Posterior vena cava (tissue), 2 donors: Measurements from ENCODE around the gene FBN1. TPM values are rescaled to one million over a fixed set of nuclear protein-coding genes. Genes with fewer than 3 reads are reported as not detected.

Experiments used
- DNase-seq: peaks from one replicate; pipeline ENCODE4 v3.0.0-alpha.2; 2020; ENCODE audit warnings: low spot score
- intact Hi-C, 2 donors: fragments of 100-400 bp; cut with DNase I; formaldehyde crosslinking; loops; one replicate each; pipeline versions ENCODE4 v1.14.1 to v1.14.2; 2022 to 2023
- long read RNA-seq, 2 donors: library from polyadenylated mRNA; unstranded; transcript quantifications; one replicate each; pipeline ENCODE4 v2.0.0, GENCODE V29; 2020 to 2021
- total RNA-seq, 2 donors: library from RNA; stranded (reverse); fragmentation: NEBNext Ultra II Directional; extraction: Animal tissue kit (Norgen Biotek cat#: 25700); gene quantifications; one replicate each; pipeline ENCODE4 v1.2.1, GENCODE V29; 2021
- donor health status: DM: yes; HTN: yes; CAD: no.
- donor health status: DM: yes; HTN: yes; CAD: no.

Gene FBN1
- total RNA-seq, result 100 to 1,000 TPM; 194 to 541 TPM
- long read RNA-seq, donor 1, full-length matches to known transcripts, result 2 of 122 reads
- long read RNA-seq, donor 1, partial matches to known transcripts, result 93 of 122 reads
- long read RNA-seq, donor 1, other reads (novel, unspliced or antisense), result 27 of 122 reads
- long read RNA-seq, donor 2, partial matches to known transcripts, result 18 of 25 reads
- long read RNA-seq, donor 2, other reads (novel, unspliced or antisense), result 7 of 25 reads

DNA sequence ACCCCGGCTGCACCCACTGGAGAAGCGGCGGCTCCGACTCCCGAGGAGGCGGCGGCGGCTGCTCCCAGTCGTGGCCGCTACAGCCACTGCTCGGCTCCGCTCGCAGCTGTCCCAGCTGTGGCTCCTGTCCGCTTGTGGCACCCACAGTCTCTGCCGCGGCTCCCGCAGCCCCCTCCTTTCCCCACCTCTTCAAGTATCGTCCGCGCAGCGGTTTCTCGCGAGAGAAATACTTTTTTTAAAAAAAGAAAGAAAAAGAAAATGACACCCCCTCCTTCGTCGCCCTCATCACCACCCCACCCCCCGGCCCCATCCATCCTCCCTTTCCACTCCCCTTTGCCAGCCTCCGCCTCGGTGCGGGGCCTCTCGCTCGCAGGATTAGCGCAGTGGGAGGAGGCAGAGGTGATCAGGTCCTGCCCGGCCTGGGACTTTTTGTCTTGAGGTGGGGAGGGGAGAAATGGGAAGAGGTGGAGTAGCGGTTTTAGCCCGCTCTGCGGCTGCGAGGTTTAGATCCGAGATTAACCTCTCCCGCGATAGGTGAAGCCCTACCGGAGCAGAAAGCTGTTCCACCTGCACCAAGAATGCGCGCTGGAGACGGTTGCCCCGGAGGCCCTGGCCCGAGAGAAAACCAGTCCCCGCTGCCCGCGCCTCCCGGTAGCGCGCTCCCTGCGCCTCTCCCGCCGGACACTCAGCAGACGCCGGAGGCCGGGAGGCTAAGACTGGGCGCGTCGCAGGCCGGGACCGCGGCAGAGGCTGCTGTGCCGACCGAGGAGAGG, at the start of gene FBN1:
Gene FBN1 (minus strand): TSS at position 152 of the 773 bp plus-strand sequence. CDS start 940 bp downstream, outside the sequence.
- DNase-seq, result peak; percentile 95
- intact Hi-C loops, result loop anchor here (5.0 to 10.0 kb wide), 3 partner anchors 101 to 159 kb away; no protein-coding TSS in a partner anchor

GRCh38 chr15:48693484-48693883, 48.0 kb upstream of the FBN1 start:
- intact Hi-C loops, result no loop called here
- DNase-seq, result no peak

DNA sequence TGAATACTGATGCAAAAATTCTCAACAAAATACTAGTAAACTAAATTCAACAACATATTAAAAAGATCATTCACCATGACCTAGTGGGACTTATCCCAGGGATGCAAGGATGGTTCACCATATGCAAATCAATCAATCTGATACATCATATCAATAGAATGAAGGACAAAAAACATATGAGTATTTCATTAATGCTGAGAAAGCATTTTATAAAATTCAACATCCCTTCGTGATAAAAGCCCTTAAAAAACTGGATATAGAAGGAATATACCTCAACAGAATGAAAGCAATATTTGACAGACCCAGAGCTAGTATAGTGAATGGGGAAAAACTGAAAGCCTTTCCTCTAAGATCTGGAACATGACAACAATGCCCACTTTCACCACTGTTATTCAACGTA, 43.0 kb upstream of the FBN1 start:
- DNase-seq, result no peak
- intact Hi-C loops, result no loop called here

DNA sequence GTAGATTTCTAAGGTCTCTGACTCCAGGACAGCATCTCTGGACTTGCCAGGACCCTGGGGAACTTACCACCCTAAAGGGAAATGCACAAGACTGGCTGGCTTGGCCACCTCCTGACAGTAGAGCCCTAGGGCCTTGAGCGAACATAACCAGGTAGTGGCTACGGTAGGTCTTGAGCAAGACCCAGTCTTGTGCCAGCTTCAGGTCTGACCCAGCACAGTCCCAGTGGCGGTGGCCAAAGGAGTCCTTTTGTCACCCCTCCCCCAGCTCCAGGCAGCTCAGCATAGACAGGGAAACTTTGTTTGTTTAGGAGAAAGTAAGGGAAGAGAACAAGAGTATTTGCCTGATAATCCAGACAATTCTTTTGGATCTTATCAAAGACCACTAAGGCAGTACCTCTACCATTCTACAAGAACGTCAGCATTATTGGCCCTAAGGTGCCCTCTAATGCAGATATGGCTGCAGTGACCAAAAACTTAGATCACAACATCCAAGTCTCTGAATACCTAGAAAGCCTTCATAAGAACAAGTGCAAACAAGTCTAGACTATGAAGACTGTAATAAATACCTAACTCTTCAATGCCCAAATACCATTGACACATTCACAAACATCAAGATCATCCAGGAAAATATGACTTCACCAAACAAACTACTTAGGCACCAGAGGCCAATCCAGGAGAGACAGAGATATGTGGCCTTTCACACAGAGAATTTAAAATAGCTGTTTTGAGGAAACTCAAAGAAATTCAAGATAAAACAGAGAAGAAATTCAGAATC, 38.7 kb upstream of the FBN1 start:
- intact Hi-C loops, result no loop called here
- no peak for DNase-seq

DNA sequence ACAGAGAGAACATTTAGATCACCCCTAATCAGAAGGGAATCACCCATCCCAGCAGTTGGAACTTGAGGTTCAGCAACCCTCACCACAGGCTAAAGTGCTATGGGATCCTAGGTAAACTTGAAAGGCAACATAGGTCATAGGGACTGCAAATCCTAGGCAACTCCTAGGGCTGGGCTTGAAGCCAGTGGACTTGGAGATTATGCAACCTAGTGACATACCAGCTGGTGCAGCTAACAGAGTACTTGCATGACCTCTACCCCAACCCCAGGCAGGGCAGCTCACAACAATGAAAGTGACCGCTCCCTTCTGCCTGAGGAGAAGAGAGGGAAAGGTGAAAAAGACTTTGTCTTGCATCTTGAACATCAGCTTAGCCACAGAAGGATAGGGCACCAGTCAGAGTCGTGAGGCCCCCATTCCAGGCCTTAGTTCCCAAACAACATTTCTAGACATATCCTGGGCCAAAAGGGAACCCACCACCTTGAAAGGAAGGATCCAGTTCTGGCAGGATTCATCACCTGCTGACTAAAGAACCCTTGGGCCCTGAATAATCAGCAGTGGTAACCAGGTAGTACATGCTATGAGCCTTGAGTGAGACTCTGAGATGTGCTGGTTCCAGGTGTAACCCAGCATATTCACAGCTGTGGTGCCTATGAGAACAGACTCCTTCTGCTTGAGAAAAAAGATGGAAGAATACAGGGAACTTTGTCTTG, 37.6 kb upstream of the FBN1 start:
- intact Hi-C loops, result no loop called here
- no peak for DNase-seq

GRCh38 chr15:48681353-48681752, 35.8 kb upstream of the FBN1 start:
- intact Hi-C loops, result no loop called here
- DNase-seq, result no peak

DNA sequence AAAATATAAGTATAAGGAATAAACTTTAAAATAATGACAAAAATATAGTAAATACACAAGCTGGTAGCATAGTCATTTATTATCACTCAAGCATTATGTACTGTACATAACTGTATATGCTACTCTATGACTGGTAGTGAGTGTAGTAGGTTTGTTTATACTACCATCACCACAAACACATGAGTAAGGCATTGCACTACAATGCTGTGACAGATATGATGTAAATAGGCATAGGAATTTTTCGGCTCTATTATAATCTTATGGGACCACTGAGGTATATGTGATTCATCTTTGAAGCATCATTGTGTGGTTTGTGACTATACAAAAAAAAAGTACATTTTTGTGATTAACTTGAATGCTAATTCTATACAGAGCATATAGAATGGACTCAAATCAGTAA, 35.3 kb upstream of the FBN1 start:
- intact Hi-C loops, result no loop called here
- no peak for DNase-seq

GRCh38 chr15:48679952-48680351, 34.4 kb upstream of the FBN1 start:
- intact Hi-C loops, result no loop called here
- DNase-seq, result no peak

DNA sequence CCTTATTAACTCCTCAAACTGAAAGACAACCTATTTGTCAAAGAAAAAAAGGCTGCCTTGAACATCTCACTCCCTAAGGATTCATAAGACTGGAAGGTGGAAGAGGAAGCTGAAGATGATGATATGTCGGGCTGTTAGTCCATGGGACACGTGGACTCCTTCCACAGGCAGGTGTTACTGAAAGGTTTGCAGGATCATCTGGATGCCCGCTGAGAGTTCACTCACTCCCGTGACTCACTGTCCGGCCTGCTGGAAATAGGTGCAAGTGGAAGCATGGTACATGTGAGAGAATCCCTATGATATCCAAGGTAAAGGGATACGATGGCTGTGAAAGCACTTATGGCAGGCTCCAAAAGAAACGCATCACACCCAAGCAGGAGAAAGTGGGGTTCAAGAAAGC, 33.3 kb upstream of the FBN1 start:
- DNase-seq, result no peak
- intact Hi-C loops, result no loop called here

DNA sequence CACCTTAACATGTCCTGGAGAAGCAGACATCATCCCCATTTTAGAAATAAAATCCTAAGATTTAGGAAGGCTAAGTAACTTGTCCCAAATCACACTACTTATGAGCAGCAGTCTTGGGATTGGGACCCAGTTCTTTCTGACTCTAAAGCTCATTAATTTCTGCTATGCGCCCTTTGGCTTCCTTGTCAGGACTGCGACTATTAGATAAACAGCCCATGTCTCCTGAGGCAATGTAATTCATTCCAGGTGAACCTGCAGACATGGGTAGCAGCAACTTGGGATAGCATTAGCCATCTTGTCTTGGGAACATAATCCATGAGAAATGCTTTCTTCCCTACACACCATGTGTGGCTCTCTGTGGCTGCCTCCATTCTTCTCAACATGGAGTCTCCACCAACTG, 32.3 kb upstream of the FBN1 start:
- DNase-seq, result no peak
- intact Hi-C loops, result no loop called here

- intact Hi-C loops, result no loop called here
- no peak for DNase-seq
Observed at GRCh38 chr15:48675436-48675835, 29.9 kb upstream of the FBN1 start.

GRCh38 chr15:48674876-48675275, 29.4 kb upstream of the FBN1 start:
- no peak for DNase-seq
- intact Hi-C loops, result no loop called here

DNA sequence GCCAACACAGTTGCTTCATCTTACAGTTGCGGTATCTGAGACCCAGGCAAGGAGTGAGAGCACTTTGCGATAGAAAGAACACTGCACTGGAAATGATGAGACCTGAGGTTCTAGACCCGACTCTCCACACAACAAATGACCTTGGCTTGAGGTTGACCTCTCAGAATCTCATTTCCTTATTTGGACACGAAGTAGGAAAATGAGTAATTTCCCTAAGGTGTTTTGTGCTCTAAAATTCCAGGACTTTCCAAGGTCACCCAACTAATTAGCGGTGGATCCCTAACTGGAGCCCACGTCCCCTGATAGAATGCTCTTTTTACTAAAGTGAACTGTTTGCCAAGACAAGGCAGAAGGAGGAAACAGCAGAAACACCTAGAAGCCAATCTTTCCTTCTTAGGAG, 26.7 kb upstream of the FBN1 start:
- intact Hi-C loops, result no loop called here
- DNase-seq, result no peak

DNA sequence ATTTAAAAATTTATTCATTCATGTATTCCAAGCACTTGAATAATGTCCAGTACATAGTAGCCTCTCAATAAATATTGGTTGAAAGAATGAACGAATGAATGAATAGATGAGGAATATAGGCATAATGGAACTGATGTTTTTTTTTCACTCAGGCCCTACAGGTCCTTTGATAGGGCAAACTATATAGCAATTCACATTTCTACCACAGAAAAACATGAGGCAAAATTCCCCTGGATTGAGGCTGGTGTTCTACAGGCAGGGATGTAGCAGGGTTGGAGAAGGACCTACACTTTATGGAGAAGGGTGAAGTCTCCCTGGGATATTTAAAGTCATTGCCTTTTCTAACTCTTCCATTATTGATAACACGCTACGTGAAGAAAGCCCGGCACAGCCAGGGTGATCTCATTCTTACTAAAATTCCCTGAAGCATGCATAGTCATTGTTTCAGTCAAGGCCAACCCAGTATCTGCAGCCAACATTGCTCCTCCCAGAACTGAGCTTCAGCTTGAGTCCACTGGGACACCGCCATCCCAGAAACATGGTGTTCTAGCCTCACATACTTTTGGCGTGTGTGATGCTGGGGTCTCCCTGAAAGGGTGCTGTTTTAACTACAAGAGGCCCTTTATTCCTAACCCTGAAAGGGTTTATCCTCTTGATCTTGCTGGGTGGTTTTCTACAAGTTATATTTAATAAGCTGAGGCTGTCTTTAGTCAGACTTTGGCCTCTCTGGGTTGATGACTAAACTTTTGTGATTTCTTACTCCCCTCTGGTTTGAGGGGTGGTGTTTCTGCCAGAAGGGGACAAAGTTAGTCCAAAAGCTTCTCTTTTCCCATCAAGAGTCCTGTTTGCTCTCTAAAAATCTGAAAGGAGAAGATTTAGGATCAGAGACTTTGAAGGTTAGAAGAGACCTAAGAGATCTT, 25.9 kb upstream of the FBN1 start:
- peak; percentile 88 for DNase-seq
- intact Hi-C loops, result no loop called here

- no peak for DNase-seq
- intact Hi-C loops, result no loop called here
Observed at GRCh38 chr15:48667701-48668100, 22.2 kb upstream of the FBN1 start.

- intact Hi-C loops, result no loop called here
- no peak for DNase-seq
Observed at GRCh38 chr15:48664436-48664835, 18.9 kb upstream of the FBN1 start.

DNA sequence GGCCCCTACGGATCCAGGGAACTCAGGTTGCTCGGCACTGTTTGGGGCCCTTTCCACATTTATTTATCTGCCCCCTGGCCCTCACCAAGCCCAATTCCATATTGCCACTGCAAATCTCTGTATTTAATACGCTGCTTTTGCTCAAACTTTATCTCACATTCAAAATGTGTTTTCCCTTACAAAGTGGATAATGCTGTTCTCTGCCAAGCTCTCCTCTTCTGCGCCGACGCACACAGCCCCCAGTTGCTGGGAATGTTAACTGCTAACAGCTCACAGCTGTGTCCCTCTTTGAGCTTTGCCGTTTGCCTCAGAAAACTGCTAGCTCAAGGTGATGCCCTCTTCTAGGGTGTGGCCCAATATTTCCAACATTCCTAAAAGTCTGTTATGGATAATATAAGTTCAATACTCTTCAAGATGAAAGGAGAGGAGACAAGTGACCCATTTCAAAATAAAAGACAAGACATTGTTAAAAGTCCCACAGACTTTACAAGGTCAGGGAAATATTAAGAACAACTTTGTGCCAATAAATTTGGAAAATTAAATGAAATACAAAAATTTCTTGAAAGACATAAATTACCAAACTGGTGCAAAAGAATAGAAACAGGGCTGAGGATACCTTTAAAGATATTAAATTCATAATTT, 12.6 kb upstream of the FBN1 start:
- DNase-seq, result no peak
- intact Hi-C loops, result no loop called here

- DNase-seq, result no peak
Observed at GRCh38 chr15:48654801-48655200, 9.3 kb upstream of the FBN1 start.

More at GRCh38 chr15:48654801-48655200, 9.3 kb upstream of the FBN1 start:
- intact Hi-C loops, result no loop called here
